ENCODE data around the gene ATP2C2.

- TF ChIP-seq CTCF (IDR thresholded peaks at IDR 0.05) (no peak), EZH2 (IDR thresholded peaks at IDR 0.05) (no peak)
Measured at GRCh38 chr16:84425696-84426095, 57.4 kb downstream of the ATP2C2 start.

All from neural progenitor cell (in vitro differentiated cells).